Psoas muscle (tissue), 8 donors: ENCODE results near the gene RANBP17. TPM values are rescaled to one million over a fixed set of nuclear protein-coding genes. Genes with fewer than 3 reads are reported as not detected.

Source experiments
- ATAC-seq, 4 donors: fragments of 200-7000 bp; cut with Tn5 transposase; one replicate each; pipeline ENCODE4 v1.9.1; 2020; ENCODE audit warnings: moderate library complexity in 3 of 4, mild to moderate bottlenecking in 2 of 4
- DNase-seq, 2 donors: peaks; one replicate each; pipeline ENCODE4 v3.0.0-alpha.2; 2020
- H3K27ac ChIP-seq: fragments of 200-600 bp; one replicate; pipeline ENCODE4 v1.8.0; 2022
- H3K27me3 ChIP-seq, 3 donors: fragments of 200-600 bp in 1 of 3; one replicate each; pipeline versions ENCODE4 v1.6.1 to v1.8.0; 2013 to 2022; ENCODE audit warnings: low read length in 2 of 3, mild to moderate bottlenecking in 2 of 3, moderate library complexity in 1 of 3; ENCODE audit not compliant: insufficient read depth in 3 of 3
- H3K36me3 ChIP-seq, 2 donors: fragments of 200-600 bp in 1 of 2; one replicate each; pipeline versions ENCODE4 v1.6.1 to v1.8.0; 2013 to 2022; ENCODE audit warnings: low read depth in 1 of 2, mild to moderate bottlenecking in 1 of 2, moderate library complexity in 1 of 2; ENCODE audit not compliant: insufficient read depth in 1 of 2
- H3K4me1 ChIP-seq: fragments of 200-600 bp; one replicate; pipeline ENCODE4 v1.8.0; 2022
- H3K4me3 ChIP-seq: fragments of 200-600 bp; one replicate; pipeline ENCODE4 v1.8.0; 2022; ENCODE audit warnings: mild to moderate bottlenecking
- H3K9me3 ChIP-seq: fragments of 200-600 bp; one replicate; pipeline ENCODE4 v1.8.0; 2022
- CTCF ChIP-seq: fragments of 200-600 bp; IDR thresholded peaks from one replicate; pipeline ENCODE4 v1.8.0; 2022; ENCODE audit warnings: antibody characterized with exemption
- WGBS, 3 donors: extraction: QIAGEN DNeasy Blood & Tissue Kit; methylation state at CpG; one replicate each; pipeline versions ENCODE4 v1.1.6 to v1.1.7; 2013; 5-methylcytosine and 5-hydroxymethylcytosine counted together
- intact Hi-C, 2 donors: fragments of 100-400 bp; cut with DNase I; formaldehyde crosslinking; loops; one replicate each; pipeline versions ENCODE4 v1.11.0 to v1.14.2; 2022
- polyA plus RNA-seq, 3 donors: library from polyadenylated mRNA; stranded (reverse); fragments of 200-250 nt; gene quantifications; one replicate each; pipeline ENCODE4 v1.2.3, GENCODE V29; 2013
- total RNA-seq, 4 donors: library from RNA; stranded (reverse); fragmentation: NEBNext Ultra II Directional in 2 of 4; extraction: Animal tissue kit (Norgen Biotek cat#: 25700) in 2 of 4; gene quantifications; one replicate each; pipeline versions ENCODE4 v1.2.1 to v1.2.4, GENCODE V29; 2021 to 2023
- donor health status: healthy with polysubstance abuse.
- donor health status: DM: no; HTN: no; CAD: no; lungs with moderate emphysema.
- donor health status: Bipolar disorder and iron deficiency.
- donor health status: healthy.
- donor health status: DM: yes; HTN: yes; CAD: no.
- donor health status: DM: no; HTN: no; CAD: no.
- donor health status: DM: no; HTN: no; CAD: no.
- donor health status: DM: yes; HTN: yes; CAD: no.

The RANBP17 gene
- total and polyA plus RNA-seq, 7 donors, result 0.03 to 3.2 (median 1.0) TPM

- DNase-seq (no peak), ATAC-seq (no peak)
- H3K4me3 ChIP-seq, result no peak overlapping the region
- intact Hi-C loops, result no loop called here
- H3K9me3 ChIP-seq, result no peaks in the 10 kb centered on the region
- TF ChIP-seq CTCF, result no peak
- no peaks in the 10 kb centered on the region for H3K36me3 ChIP-seq
- H3K4me1 ChIP-seq, result no peaks in the 10 kb centered on the region
- no peaks in the 10 kb centered on the region for H3K27me3 ChIP-seq
- no peak overlapping the region for H3K27ac ChIP-seq
- whole genome bisulfite sequencing, 3 donors, result 72 to 87% (median 86%) methylated on average over 2 of the region's 2 CpGs
Measured at GRCh38 chr5:170885809-170886208, 24.0 kb downstream of the RANBP17 start.

- DNase-seq (no peak), ATAC-seq (no peak)
- H3K4me1 ChIP-seq, result no peaks in the 10 kb centered on the region
- intact Hi-C loops, result no loop called here
- H3K27me3 ChIP-seq, result no peaks in the 10 kb centered on the region
- no peak for TF ChIP-seq CTCF
- no peak overlapping the region for H3K4me3 ChIP-seq
- 94 to 95% (median 95%) methylated on average over 3 of the region's 3 CpGs for WGBS, 3 donors
- H3K9me3 ChIP-seq, result no peaks in the 10 kb centered on the region
- no peaks in the 10 kb centered on the region for H3K36me3 ChIP-seq
- no peak overlapping the region for H3K27ac ChIP-seq
Measured at GRCh38 chr5:170886210-170886894, 24.5 kb downstream of the RANBP17 start.

- ATAC-seq (no peak), DNase-seq (no peak)
- Histone ChIP-seq H3K4me3 (no peak overlapping the region), H3K4me1 (no peaks in the 10 kb centered on the region), H3K27ac (no peak overlapping the region), H3K36me3 (no peaks in the 10 kb centered on the region), H3K9me3 (no peaks in the 10 kb centered on the region), H3K27me3 (no peaks in the 10 kb centered on the region)
- no peak for TF ChIP-seq CTCF
- 94 to 100% (median 96%) methylated on average over 2 of the region's 2 CpGs for WGBS, 3 donors
- intact Hi-C loops, result no loop called here
Measured at GRCh38 chr5:170892196-170892595, 30.4 kb downstream of the RANBP17 start.

GRCh38 chr5:170894665-170895064 lies 32.8 kb downstream of the RANBP17 start:
- Histone ChIP-seq H3K36me3 (no peaks in the 10 kb centered on the region), H3K27ac (no peak overlapping the region), H3K27me3 (no peaks in the 10 kb centered on the region), H3K4me3 (no peak overlapping the region), H3K9me3 (no peaks in the 10 kb centered on the region), H3K4me1 (no peaks in the 10 kb centered on the region)
- ATAC-seq, result no peak
- intact Hi-C loops, result no loop called here
- no peak for DNase-seq
- no peak for TF ChIP-seq CTCF
- WGBS, 3 donors, result 47 to 79% (median 72%) methylated on average over 2 of the region's 2 CpGs

DNA sequence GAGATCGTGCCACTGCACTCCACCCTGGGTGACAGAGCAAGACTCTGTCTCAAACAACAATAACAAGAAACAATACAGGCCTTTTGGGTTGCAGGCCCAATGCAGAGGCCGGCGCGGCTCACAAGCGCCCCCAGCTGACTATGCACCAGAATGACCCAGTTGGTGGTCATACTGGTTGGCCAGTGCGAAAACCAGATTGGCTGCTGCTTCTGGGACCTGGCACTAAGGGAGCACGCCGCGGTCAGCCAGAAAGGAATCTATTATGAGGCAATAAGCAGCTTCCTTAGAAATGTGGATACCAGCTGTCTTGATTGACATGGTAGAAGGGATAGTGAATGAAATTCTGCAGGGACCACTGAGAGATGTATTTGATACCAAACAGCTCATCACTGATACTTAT lies 35.0 kb downstream of the RANBP17 start:
- Histone ChIP-seq H3K27me3 (no peaks in the 10 kb centered on the region), H3K27ac (no peak overlapping the region), H3K36me3 (no peaks in the 10 kb centered on the region), H3K4me1 (no peaks in the 10 kb centered on the region), H3K9me3 (no peaks in the 10 kb centered on the region), H3K4me3 (no peak overlapping the region)
- intact Hi-C loops, result no loop called here
- no peak for TF ChIP-seq CTCF
- ATAC-seq (no peak), DNase-seq (no peak)
- 53 to 67% (median 64%) methylated on average over 9 of the region's 9 CpGs for WGBS, 3 donors
